Measurements from ENCODE around the gene OR5AN1.

GRCh38 chr11:59401262-59401552 lies 42.5 kb downstream of the OR5AN1 start:
- no peak for TF ChIP-seq CTCF (IDR thresholded peaks at IDR 0.05)
- TF ChIP-seq EP300 (IDR thresholded peaks at IDR 0.05) = no peak
- TF ChIP-seq POLR2A (IDR thresholded peaks at IDR 0.05) = no peak

Data from tibial nerve (tissue), 4 donors.